ENCODE results near the gene WARS2. TPM values are rescaled to one million over a fixed set of nuclear protein-coding genes. Genes with fewer than 3 reads are reported as not detected.

WARS2 gene
- total RNA-seq, 1 donor from 2014 or later: 9.0 TPM

- FAIRE-seq: no peak
Observed at GRCh38 chr1:119038363-119038762, 102.1 kb downstream of the WARS2 start.

GRCh38 chr1:119034359-119034758 lies 106.1 kb downstream of the WARS2 start:
- FAIRE-seq (no peak), DNase-seq (ENCODE audit: low spot score in 2 of 2) (no peak)

More at GRCh38 chr1:119038363-119038762, 102.1 kb downstream of the WARS2 start:
- DNase-seq (ENCODE audit: low spot score in 2 of 2): no peak

- no peak for DNase-seq (ENCODE audit: low spot score in 2 of 2)
- no peak for FAIRE-seq
Observed at GRCh38 chr1:119032986-119033385, 107.5 kb downstream of the WARS2 start.

- FAIRE-seq (no peak), DNase-seq (ENCODE audit: low spot score in 2 of 2) (no peak)
Observed at GRCh38 chr1:119027759-119028158, 112.7 kb downstream of the WARS2 start.

GRCh38 chr1:119026956-119027355 lies 113.5 kb downstream of the WARS2 start:
- DNase-seq (ENCODE audit: low spot score in 2 of 2) (no peak), FAIRE-seq (no peak)

- FAIRE-seq (no peak), DNase-seq (ENCODE audit: low spot score in 2 of 2) (no peak)
Observed at GRCh38 chr1:119015547-119015946, 124.9 kb downstream of the WARS2 start.

- DNase-seq (ENCODE audit: low spot score in 2 of 2): no peak
- FAIRE-seq: no peak
Observed at GRCh38 chr1:119012383-119012782, 128.1 kb downstream of the WARS2 start.

GRCh38 chr1:119011706-119012105 lies 128.7 kb downstream of the WARS2 start:
- DNase-seq (ENCODE audit: low spot score in 2 of 2): no peak
- no peak for FAIRE-seq

GRCh38 chr1:119011116-119011515 lies 129.3 kb downstream of the WARS2 start:
- no peak for FAIRE-seq

GRCh38 chr1:119010201-119010600 lies 130.3 kb downstream of the WARS2 start:
- FAIRE-seq: no peak

More at GRCh38 chr1:119011116-119011515, 129.3 kb downstream of the WARS2 start:
- no peak for DNase-seq (ENCODE audit: low spot score in 2 of 2)

GRCh38 chr1:119009312-119009655 lies 131.2 kb downstream of the WARS2 start:
- DNase-seq (ENCODE audit: low spot score in 2 of 2) (no peak), FAIRE-seq (no peak)

More at GRCh38 chr1:119010201-119010600, 130.3 kb downstream of the WARS2 start:
- DNase-seq (ENCODE audit: low spot score in 2 of 2): no peak

GRCh38 chr1:119008483-119009311 lies 131.8 kb downstream of the WARS2 start:
- FAIRE-seq: no peak
- peak in 1 of 2 donors; percentile 57 for DNase-seq (ENCODE audit: low spot score in 2 of 2)

GRCh38 chr1:119007670-119008482 lies 132.6 kb downstream of the WARS2 start:
- FAIRE-seq: no peak
- no peak for DNase-seq (ENCODE audit: low spot score in 2 of 2)

GRCh38 chr1:119007339-119007669 lies 133.1 kb downstream of the WARS2 start:
- FAIRE-seq (no peak), DNase-seq (ENCODE audit: low spot score in 2 of 2) (no peak)

GRCh38 chr1:119006406-119007279 lies 133.8 kb downstream of the WARS2 start:
- DNase-seq (ENCODE audit: low spot score in 2 of 2): no peak
- FAIRE-seq: no peak

- no peak for FAIRE-seq
- peak in 1 of 2 donors; percentile 8 for DNase-seq (ENCODE audit: low spot score in 2 of 2)
Observed at GRCh38 chr1:119005724-119006405, 134.6 kb downstream of the WARS2 start.

- FAIRE-seq (no peak), DNase-seq (ENCODE audit: low spot score in 2 of 2) (peak in 1 of 2 donors; percentile 10)
Observed at GRCh38 chr1:119004781-119005180, 135.7 kb downstream of the WARS2 start.

- no peak for FAIRE-seq
- DNase-seq (ENCODE audit: low spot score in 2 of 2): peak in 1 of 2 donors; percentile 11
Observed at GRCh38 chr1:119004129-119004527, 136.3 kb downstream of the WARS2 start.

GRCh38 chr1:119003413-119004128 lies 136.9 kb downstream of the WARS2 start:
- no peak for FAIRE-seq

More at GRCh38 chr1:119003413-119004128, 136.9 kb downstream of the WARS2 start:
- DNase-seq (ENCODE audit: low spot score in 2 of 2): peak in 1 of 2 donors; percentile 3
